GM21786 (cell line): ENCODE results near the gene ANAPC10.
A peak's percentile ranks its signal among the peaks of the same experiment; 100 is the strongest.
"Not testable (repeated sequence)": the region's sequence is repeated elsewhere in the genome, so short reads cannot be mapped to it uniquely, and the experiment has no call there.

Experiments used
- ATAC-seq: cut with Tn5 transposase; IDR thresholded peaks from one replicate; pipeline ENCODE4 v1.9.1; 2021; ENCODE audit not compliant: unreplicated experiment

The ANAPC10 gene

DNA sequence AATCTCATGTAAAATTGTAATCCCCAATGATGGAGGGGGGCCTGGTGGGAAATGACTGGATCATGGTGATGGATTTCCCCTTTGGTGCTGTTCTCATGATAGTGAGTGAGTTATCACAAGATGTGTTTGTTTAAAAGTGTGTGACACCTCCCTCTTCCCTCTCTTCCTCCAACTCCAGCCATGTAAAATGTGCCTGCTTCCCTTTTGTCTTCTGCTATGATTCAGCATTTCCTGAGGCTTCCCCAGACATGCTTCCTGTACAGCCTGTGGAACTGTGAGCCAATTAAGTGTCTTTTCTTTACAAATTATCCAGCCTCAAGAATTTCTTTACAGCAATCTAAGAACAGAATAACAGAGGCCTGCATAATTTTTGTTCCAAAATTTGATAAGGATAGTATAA, 85.2 kb downstream of the ANAPC10 start:
- no peak for ATAC-seq

DNA sequence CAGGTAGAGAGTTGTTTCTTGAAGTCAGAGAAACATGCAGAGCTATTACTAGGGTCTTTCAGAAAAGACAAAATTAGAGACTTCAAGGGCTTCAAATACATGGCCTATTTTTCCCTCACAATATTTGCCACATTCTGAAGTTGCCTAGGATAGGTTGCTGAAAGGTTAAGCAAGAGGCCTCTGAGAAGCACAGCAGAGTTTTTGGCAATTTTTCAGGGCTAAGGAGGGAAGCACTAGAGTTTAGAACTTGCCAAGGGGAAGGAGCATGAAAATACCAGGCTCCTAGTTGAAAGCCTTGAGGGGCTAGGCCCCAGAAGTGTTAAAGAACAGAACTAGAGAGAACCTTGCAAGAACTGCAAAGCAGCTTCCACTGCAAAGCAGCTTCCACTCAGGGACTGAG, 86.4 kb downstream of the ANAPC10 start:
- ATAC-seq = no peak

DNA sequence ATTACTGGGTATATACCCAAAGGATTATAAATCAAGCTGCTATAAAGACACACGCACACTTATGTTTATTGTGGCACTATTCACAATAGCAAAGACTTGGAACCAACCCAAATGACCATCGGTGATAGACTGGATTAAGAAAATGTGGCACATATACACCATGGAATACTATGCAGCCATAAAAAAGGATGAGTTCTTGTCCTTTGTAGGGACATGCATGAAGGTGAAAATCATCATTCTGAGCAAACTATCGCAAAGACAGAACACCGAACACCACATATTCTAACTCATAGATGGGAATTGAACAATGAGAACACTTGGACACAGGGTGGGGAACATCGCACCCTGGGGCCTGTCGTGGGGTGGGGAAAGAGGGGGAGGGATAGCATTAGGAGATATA, 87.7 kb downstream of the ANAPC10 start:
- ATAC-seq = not testable (repeated sequence)

DNA sequence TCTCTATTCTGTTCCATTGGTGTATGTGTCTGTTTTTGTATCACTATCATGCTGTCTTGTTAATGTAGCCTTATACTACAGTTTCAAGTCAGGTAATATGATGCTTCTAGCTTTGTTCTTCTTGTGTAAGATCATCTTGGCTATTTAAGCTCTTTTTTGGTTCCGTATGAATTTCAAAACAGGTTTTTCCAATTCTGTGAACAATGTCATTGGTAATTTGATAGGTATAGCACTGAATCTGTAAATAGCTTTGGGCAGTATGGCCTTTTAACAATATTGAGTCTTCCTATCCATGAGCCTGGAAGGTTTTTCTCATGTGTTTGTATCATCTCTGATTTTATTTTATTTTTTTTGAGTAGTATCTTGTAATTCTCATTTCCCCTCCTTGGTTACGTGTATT, 94.3 kb downstream of the ANAPC10 start:
- no peak for ATAC-seq

DNA sequence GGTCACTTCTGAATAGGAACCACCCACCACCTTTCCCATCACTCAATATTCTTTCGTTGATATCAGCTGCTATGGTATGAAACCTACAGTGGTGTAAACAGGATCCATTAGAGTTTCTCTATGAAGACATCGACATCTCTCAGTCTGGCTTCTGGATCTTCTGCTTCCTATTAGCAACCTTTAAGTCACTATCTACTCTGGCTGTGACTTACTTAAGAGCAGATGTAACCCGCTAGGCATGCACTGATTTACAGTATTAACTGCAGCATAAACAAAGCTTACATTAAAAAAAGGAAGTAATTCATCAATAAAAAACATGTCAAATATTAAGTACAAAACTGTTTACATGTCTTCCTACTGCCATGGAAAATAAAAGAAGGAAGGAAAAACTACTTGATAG, 96.4 kb downstream of the ANAPC10 start:
- ATAC-seq = no peak

DNA sequence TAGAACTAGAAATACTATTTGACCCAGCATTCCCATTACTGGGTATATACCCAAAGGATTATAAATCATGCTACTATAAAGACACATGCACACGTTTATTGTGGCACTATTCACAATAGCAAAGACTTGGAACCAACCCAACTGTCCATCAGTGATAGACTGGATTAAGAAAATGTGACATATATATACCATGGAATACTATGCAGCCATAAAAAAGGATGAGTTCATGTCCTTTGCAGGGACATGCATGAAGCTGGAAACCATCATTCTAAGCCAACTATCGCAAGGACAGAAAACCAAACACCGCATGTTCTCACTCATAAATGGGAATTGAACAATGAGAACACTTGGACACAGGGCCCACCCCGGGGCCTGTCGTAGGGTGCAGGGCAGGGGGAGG, 97.3 kb downstream of the ANAPC10 start:
- ATAC-seq = not testable (repeated sequence)

DNA sequence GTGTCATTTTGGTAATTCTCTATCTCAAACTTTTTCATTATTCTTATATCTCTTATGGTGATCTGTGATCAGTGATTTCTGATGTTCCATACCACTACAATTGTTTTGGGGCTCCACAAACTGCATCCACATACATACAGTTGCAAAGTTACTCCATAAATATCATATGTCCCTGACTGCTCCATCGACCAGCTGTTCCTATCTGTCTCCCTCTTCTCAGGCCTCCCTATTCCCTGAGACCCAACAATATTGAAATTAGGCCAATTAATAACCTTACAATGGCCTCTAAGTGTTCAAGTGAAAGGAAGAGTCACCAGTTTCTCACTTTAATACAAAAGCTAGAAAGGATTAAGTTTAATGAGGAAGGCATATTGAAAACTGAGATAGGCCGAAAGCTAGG, 108.7 kb downstream of the ANAPC10 start:
- no peak for ATAC-seq

DNA sequence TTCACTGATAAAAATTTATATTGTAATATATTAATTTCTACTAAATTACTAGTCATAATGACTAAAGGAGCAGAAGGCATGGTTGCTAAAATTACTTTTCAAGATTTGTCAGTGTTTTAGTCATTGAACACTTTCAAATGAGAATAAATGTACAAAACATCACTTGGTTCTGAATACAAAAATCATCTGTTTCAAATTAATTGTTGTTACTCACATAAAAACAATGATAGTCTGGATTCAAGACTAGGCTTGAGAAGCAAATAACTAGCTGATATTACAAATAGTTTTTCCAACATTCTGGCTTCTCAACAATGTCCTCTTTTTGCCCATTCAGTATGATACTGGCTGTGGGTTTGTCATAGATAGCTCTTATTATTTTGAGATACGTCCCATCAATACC, 112.5 kb downstream of the ANAPC10 start:
- no peak for ATAC-seq

DNA sequence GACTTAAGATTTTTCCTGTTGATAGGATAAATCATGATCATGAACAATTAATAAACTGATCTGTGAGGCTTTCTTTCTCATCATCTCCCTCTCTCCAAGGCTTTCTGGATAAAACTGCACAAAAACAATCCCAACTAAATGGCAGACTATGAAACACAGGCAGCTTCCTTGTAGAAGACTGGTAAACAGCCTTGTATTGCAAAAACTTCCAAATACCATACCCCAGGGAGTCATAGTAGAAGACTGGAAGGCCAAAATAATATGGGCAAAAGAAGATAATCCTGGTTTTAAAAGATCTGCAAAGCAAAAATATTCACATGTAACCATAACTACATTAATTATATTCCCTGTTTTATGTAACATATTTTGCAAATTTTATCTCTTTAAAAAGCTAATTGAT, 113.0 kb downstream of the ANAPC10 start:
- ATAC-seq = no peak

DNA sequence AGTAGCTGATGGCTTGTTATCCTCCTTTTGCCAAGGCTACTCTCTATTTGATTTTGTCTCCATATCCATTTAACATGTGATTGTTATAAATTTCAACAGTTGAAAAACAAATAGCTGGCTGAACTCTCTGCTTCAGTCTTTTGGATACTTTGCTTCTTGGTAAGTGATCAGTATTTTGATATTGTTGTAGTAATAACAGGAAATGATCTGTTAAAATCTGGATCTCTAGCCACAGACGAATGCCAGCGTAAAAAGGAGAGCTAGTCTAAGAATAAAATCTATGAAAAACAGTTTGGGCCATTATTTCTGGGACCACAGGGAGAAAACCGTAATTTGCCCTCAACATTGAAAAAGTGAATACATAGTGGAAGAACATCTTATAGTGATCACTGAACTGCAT, 113.8 kb downstream of the ANAPC10 start:
- no peak for ATAC-seq

DNA sequence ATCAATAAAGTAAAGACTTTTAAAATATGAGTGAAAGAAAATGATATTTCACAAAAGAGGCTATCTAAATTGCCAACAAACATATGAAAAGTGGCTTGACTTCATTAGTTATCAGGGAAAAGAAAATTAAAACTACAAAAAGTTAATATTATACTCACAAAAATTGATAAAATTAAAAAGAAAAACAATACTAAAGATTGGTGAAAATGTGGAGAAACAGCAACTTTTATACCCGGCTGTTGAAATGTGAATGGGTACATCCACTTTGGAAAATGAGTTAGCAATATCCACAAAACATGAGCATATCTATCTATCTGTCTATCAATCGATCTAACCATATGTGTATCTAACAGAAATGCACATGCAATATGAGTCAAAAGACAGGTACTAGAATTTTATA, 122.3 kb downstream of the ANAPC10 start:
- ATAC-seq = no peak

DNA sequence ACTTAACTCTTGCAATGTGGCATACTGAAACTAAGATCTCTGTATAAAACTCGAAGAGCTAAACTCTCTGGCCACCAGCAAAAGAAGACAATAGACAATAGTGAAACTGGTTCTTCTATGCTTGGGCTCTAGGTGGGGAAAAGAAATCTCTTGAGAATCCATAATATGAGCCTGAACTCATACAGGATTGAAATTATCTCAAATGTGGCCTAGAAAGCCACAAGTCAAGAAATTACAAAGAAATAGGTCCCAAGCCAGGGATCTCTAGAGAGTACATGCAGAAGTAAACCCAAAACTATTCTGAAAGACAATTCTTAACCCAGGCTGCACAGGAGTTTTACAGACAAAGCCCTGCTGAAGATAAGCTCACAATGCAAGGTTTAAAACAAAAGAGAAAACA, 127.4 kb downstream of the ANAPC10 start:
- peak; percentile 82 for ATAC-seq

DNA sequence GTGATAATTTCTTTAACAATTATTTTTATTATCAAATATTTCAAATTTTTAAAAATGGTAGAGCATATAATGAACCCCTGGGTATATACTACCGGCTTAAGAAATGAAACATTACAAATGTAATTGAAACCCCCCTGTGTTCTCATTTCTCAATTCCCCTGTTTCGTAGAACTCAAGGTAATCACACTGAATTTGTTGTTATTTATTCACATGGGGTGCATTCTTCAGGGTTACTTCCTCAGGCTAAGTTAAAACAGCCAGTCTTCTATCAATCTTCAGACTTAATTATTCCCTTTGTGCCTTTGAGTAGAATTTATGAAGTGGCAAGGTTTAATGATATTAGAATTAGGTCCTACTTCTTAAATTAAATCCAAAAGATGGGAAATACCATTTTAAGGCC, 128.2 kb downstream of the ANAPC10 start:
- no peak for ATAC-seq

DNA sequence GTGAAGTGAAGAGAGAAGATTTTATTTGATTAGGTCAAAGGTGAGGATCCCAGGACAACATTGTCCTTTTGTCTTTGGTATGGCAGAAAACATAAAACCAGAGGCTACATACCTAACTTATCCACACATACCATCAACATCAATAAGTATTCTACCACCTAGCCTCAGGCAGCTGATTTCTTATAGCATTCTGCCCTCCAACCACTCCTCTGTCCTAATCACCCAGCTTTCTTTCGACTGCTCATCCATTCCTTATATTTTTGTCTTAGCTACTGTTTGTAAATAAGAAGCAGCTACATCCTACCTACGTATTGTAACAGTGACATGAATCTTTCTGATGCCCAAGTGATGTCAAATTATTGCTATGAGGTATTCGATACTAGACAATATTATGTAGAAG, 129.4 kb downstream of the ANAPC10 start:
- ATAC-seq = no peak

DNA sequence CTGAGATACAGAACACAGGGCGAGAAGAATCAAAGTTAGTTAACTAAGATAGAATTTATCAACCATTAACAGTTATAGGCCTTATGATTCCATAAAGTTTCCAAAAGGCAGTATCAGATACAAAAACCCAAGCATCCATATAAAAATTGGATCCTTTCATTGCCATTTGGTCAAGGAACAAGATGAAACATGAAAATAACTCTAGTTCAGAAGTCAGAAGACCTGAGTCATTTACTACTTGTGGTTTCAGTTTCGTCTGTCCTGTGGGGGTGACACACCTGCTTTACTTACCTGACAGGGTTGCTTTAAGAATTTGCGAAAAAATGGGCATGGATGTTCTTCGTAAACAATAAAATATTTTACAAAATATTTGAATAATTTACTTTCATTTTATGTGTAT, 130.8 kb downstream of the ANAPC10 start:
- peak; percentile 59 for ATAC-seq

DNA sequence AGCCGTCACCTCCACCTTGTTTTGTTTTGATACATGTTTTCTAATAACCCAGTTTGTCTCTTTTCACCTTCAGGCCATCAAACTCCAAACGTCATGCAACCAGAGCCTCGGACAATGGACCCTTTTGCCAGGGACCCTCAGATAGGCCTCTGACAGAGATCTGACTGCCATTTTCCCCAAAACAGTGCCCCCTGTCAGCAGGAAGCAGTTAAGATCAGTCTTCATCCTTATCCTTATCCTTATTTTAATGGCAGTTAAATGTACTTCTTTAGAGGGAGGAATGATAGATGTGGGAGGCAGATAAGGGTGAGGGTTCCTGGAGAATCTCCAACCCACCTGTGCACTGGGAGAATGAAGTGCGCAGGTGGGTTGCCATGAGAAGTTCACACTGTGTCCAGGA, 135.7 kb downstream of the ANAPC10 start:
- no peak for ATAC-seq

DNA sequence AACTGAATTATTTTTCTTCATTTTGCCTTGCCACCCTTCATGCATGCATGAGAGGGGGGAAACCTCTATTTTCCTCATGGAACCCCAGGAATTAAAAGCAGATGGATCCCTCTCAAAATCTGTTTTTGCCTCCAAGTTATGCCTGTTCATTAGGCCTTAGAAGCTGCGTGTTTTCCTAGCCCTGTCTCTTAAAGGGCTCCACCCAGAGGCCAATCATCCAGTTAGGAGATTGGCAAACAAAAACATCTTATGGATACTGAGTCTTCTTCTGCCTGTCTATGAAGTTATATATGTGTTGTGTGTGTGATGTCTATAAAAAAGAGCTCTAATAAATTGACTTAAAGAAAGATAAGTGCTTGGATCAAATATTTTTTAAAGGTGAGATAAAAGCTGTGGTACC, 142.9 kb downstream of the ANAPC10 start:
- ATAC-seq = no peak

DNA sequence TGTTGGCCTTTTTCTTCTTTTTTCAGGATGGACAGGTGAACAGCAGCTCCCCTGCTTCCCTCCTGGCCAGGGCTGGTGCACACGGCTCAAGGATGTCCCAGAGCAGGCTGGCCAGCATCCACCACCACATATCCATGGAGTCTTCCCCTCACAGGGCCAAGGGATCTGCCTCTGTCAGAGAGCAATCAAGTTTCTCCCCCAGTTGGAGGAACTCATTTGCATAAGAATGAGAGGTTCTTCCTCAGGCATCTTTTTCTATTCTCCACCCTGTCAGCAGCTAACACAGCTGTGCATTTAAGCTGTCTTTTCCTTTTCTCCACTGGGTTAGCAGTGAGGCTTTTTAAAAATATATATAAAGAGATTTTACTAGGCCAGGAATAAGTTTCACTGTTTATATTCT, 143.8 kb downstream of the ANAPC10 start:
- no peak for ATAC-seq

DNA sequence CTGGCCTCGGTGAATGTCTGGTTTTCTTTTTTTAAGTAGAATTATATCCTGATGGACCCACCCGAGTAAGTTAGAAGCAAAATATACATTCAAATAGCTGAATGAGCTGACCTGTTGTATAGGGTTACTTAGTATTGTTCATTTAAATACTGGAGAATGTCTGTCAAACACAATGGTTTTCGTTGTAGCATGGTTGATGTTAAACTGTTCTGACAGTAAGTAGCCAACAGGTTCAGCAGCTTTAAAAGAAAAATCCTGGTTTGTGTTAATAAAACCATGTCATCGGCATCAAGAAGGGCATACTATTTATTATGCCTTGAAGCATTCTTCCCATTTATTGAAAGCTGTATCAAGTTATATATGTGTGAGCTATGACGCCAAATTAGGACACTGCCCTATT, 149.6 kb downstream of the ANAPC10 start:
- ATAC-seq = no peak

DNA sequence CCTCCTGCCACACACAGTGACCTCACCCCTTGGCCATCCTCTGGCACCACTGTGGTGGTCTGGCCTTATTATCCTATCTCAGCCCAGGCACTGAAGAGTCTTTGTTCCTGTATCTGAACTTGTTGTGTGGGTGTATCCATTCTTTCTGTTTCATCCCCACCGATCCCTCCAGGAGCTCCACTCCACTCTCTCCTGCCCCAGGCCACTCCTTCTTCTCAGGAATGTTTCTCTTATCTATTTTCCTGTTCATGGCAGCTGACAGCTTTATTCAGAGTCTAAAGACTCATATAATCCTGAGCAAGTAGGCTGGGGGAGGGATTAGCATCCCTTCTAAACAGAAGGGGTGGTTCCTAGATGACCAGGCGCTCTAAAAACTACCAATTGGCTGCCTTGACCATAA, 150.0 kb downstream of the ANAPC10 start:
- no peak for ATAC-seq
